Sigmoid colon (tissue), 7 donors: Measurements from ENCODE around the gene CCR7. TPM values are rescaled to one million over a fixed set of nuclear protein-coding genes. Genes with fewer than 3 reads are reported as not detected.

Experiments used
- DNase-seq: peaks from one replicate; pipeline ENCODE4 v3.0.0-alpha.2; 2019
- H3K27ac ChIP-seq, 4 donors: fragments of 200-600 bp; sonication (generic); one replicate each; pipeline ENCODE4 v1.5.1; 2016 to 2019; ENCODE audit warnings: mild to moderate bottlenecking in 1 of 4
- H3K27me3 ChIP-seq, 3 donors: fragments of 200-600 bp; sonication (generic); one replicate each; pipeline ENCODE4 v1.5.1; 2019; ENCODE audit warnings: mild to moderate bottlenecking in 1 of 3
- H3K36me3 ChIP-seq, 4 donors: fragments of 200-600 bp; sonication (generic); one replicate each; pipeline ENCODE4 v1.5.1; 2016 to 2019
- H3K4me1 ChIP-seq, 4 donors: fragments of 200-600 bp; sonication (generic); one replicate each; pipeline ENCODE4 v1.5.1; 2017 to 2019
- H3K4me3 ChIP-seq, 4 donors: fragments of 200-600 bp; sonication (generic); one replicate each; pipeline ENCODE4 v1.5.1; 2017 to 2019; ENCODE audit warnings: mild to moderate bottlenecking in 2 of 4, moderate library complexity in 1 of 4
- H3K9me3 ChIP-seq, 4 donors: fragments of 200-600 bp in 3 of 4; sonication (generic) in 3 of 4; one replicate each; pipeline versions ENCODE4 v1.5.1 to v1.6.1; 2013 to 2019
- CTCF ChIP-seq, 4 experiments: fragments of 450-650 bp in 3 of 4; fragments of 200-600 bp in 1 of 4; IDR thresholded peaks; one replicate each; pipeline ENCODE4 v1.5.1; 2016 to 2019; ENCODE audit warnings: antibody characterized with exemption in 4 of 4, mild to moderate bottlenecking in 3 of 4, moderate library complexity in 2 of 4
- EP300 ChIP-seq, 4 donors: sonication (generic); formaldehyde crosslinking; IDR thresholded peaks; one replicate each; pipeline ENCODE4 v1.6.1; 2017; ENCODE audit warnings: antibody characterized with exemption in 4 of 4
- POLR2A ChIP-seq, 2 donors: fragments of 450-650 bp; IDR thresholded peaks; one replicate each; pipeline ENCODE4 v1.6.1; 2016; ENCODE audit warnings: antibody characterized with exemption in 2 of 2, mild to moderate bottlenecking in 2 of 2, moderate library complexity in 2 of 2
- POLR2AphosphoS5 ChIP-seq, 4 donors: sonication (generic); formaldehyde crosslinking; IDR thresholded peaks; one replicate each; pipeline ENCODE4 v1.6.1; 2017; ENCODE audit warnings: antibody characterized with exemption in 4 of 4
- WGBS, 2 donors: extraction: QIAGEN DNeasy Blood & Tissue Kit; methylation state at CpG; one replicate each; pipeline ENCODE4 v1.1.7; 2013; 5-methylcytosine and 5-hydroxymethylcytosine counted together
- intact Hi-C: fragments of 100-400 bp; cut with DNase I; formaldehyde crosslinking; loops from one replicate; pipeline ENCODE4 v1.15.1; 2023
- polyA plus RNA-seq, 3 donors: library from polyadenylated mRNA; stranded (reverse); fragments of 200-250 nt; gene quantifications; one replicate each; pipeline ENCODE4 v1.2.3, GENCODE V29; 2013
- total RNA-seq, 4 donors: library from RNA; depleted of rRNA; stranded (reverse); fragments of >200 nt; gene quantifications; one replicate each; pipeline ENCODE4 v1.1.0, GENCODE V29; 2016
- donor health status: healthy with polysubstance abuse.
- donor health status: Bipolar disorder and iron deficiency.
- donor health status: healthy.

CCR7 gene
- total and polyA plus RNA-seq, 7 donors, result 73.5 TPM; not detected in 6

- Histone ChIP-seq H3K9me3 (no peaks in the 10 kb centered on the region), H3K27ac (no peak overlapping the region), H3K36me3 (no peaks in the 10 kb centered on the region), H3K4me3 (no peak overlapping the region), H3K4me1 (peaks cover 0 to 17% (median 14%) of the 10 kb centered on the region in 4 donors), H3K27me3 (no peaks in the 10 kb centered on the region)
- TF ChIP-seq EP300 (IDR thresholded peaks at IDR 0.05) (no peak), POLR2A (IDR thresholded peaks at IDR 0.05) (no peak), CTCF (IDR thresholded peaks at IDR 0.05) (no peak), POLR2AphosphoS5 (IDR thresholded peaks at IDR 0.05) (no peak)
- DNase-seq, result no peak
- intact Hi-C loops, result no loop called here
- 68 to 74% methylated on average over 10 of the region's 10 CpGs for WGBS, 2 donors
These were observed 41.5 kb upstream of the CCR7 start for GRCh38 chr17:40606548-40607353.

GRCh38 chr17:40605306-40605705 is 40.0 kb upstream of the CCR7 start:
- Histone ChIP-seq H3K27ac (no peak overlapping the region), H3K4me3 (no peak overlapping the region), H3K9me3 (no peaks in the 10 kb centered on the region), H3K27me3 (no peaks in the 10 kb centered on the region), H3K36me3 (no peaks in the 10 kb centered on the region), H3K4me1 (peaks cover 0 to 21% (median 14%) of the 10 kb centered on the region in 4 donors)
- TF ChIP-seq POLR2AphosphoS5 (IDR thresholded peaks at IDR 0.05), result no peak
- TF ChIP-seq CTCF (IDR thresholded peaks at IDR 0.05), result no peak
- no peak for TF ChIP-seq EP300 (IDR thresholded peaks at IDR 0.05)
- no peak for TF ChIP-seq POLR2A (IDR thresholded peaks at IDR 0.05)
- intact Hi-C loops, result no loop called here
- WGBS, 2 donors, result 82 to 89% methylated on average over 6 of the region's 6 CpGs
- no peak for DNase-seq

GRCh38 chr17:40604327-40605080 is 39.2 kb upstream of the CCR7 start:
- Histone ChIP-seq H3K9me3 (no peaks in the 10 kb centered on the region), H3K27ac (no peak overlapping the region), H3K4me3 (no peak overlapping the region), H3K27me3 (no peaks in the 10 kb centered on the region), H3K4me1 (peaks cover 0 to 21% (median 14%) of the 10 kb centered on the region in 4 donors), H3K36me3 (no peaks in the 10 kb centered on the region)
- intact Hi-C loops, result no loop called here
- DNase-seq, result no peak
- no peak for TF ChIP-seq POLR2AphosphoS5 (IDR thresholded peaks at IDR 0.05)
- TF ChIP-seq CTCF (IDR thresholded peaks at IDR 0.05), result no peak
- no peak for TF ChIP-seq EP300 (IDR thresholded peaks at IDR 0.05)
- no peak for TF ChIP-seq POLR2A (IDR thresholded peaks at IDR 0.05)
- WGBS, 2 donors, result 86 to 89% methylated on average over 8 of the region's 8 CpGs

GRCh38 chr17:40602445-40603443 is 37.5 kb upstream of the CCR7 start:
- DNase-seq, result peak; percentile 83
- Histone ChIP-seq H3K27ac (peak overlapping the region in 3 of 4 donors; percentile 70 to 75 (median 75)), H3K27me3 (no peaks in the 10 kb centered on the region), H3K4me1 (peaks cover 0 to 21% (median 14%) of the 10 kb centered on the region in 4 donors), H3K9me3 (no peaks in the 10 kb centered on the region), H3K4me3 (no peak overlapping the region), H3K36me3 (no peaks in the 10 kb centered on the region)
- WGBS, 2 donors, result 72 to 85% methylated on average over 22 of the region's 22 CpGs
- TF ChIP-seq CTCF (IDR thresholded peaks at IDR 0.05) (no peak), POLR2AphosphoS5 (IDR thresholded peaks at IDR 0.05) (peak; percentile 77 to 88 (median 84)), EP300 (IDR thresholded peaks at IDR 0.05) (peak in 1 of 4 donors; percentile 32), POLR2A (IDR thresholded peaks at IDR 0.05) (no peak)
- intact Hi-C loops, result no loop called here
